ENCODE data around the gene MEIOSIN.

DNA sequence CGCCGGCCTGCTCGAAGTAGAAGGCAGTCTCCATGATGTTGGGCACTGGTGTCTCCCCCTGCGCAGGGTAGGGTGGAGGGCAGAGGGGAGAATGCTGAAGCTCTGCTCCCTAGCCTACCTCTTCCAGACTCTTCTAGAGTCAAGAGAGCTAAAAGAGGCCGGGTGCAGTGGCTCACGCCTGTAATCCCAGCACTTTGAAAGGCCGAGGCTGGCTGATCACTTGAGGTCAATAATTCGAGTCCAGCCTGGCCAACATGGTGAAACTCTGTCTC is 71.7 kb downstream of the MEIOSIN start:
- TF ChIP-seq, protein P1, sequence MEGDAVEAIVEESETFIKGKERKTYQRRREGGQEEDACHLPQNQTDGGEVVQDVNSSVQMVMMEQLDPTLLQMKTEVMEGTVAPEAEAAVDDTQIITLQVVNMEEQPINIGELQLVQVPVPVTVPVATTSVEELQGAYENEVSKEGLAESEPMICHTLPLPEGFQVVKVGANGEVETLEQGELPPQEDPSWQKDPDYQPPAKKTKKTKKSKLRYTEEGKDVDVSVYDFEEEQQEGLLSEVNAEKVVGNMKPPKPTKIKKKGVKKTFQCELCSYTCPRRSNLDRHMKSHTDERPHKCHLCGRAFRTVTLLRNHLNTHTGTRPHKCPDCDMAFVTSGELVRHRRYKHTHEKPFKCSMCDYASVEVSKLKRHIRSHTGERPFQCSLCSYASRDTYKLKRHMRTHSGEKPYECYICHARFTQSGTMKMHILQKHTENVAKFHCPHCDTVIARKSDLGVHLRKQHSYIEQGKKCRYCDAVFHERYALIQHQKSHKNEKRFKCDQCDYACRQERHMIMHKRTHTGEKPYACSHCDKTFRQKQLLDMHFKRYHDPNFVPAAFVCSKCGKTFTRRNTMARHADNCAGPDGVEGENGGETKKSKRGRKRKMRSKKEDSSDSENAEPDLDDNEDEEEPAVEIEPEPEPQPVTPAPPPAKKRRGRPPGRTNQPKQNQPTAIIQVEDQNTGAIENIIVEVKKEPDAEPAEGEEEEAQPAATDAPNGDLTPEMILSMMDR (IDR thresholded peaks at IDR 0.05; ENCODE audit: low read depth, low read length), result no peak
- no peak for TF ChIP-seq POLR2A (IDR thresholded peaks at IDR 0.05; ENCODE audit: extremely low read depth, insufficient read length)
